BJ (cell line): ENCODE results near the gene PAK4. TPM values are rescaled to one million over a fixed set of nuclear protein-coding genes. Genes with fewer than 3 reads are reported as not detected.
A peak's percentile ranks its signal among the peaks of the same experiment; 100 is the strongest.

ENCODE experiments used
- CTCF ChIA-PET: fragments of 350-600 bp; formaldehyde crosslinking; extraction: SDS; loops from one replicate; lab custom pipeline; 2021; ENCODE audit warnings: antibody characterized with exemption, inconsistent platforms; lab: Yijun Ruan, JAX
- POLR2A ChIA-PET: fragments of 300-600 bp; sonication (Branson Sonifier 250); formaldehyde crosslinking; extraction: SDS; loops from one replicate; lab custom pipeline; 2021; ENCODE audit warnings: antibody characterized with exemption; lab: Charles Lee
- DNase-seq: peaks from one replicate; pipeline ENCODE4 v3.0.0-alpha.2; 2011; ENCODE audit warnings: low read depth
- H3K27me3 ChIP-seq: 2 replicates; pipeline ENCODE4 v1.6.0; 2011; ENCODE audit warnings: low read length; ENCODE audit not compliant: control insufficient read depth, insufficient read depth
- H3K36me3 ChIP-seq: 2 replicates; pipeline ENCODE4 v1.5.1; 2011; ENCODE audit warnings: low read length; ENCODE audit not compliant: control insufficient read depth, insufficient read depth
- H3K4me3 ChIP-seq: 2 replicates; pipeline ENCODE4 v1.5.1; 2011; ENCODE audit warnings: low read depth, mild to moderate bottlenecking, control low read depth, low read length
- polyA plus RNA-seq: library from polyadenylated mRNA; depleted of rRNA; stranded (reverse); fragments of >200 nt; gene quantifications from 2 replicates; pipeline ENCODE4 v1.2.3, GENCODE V29; 2011
- TF ChIP-seq, protein P1 (sequence below): IDR thresholded peaks from 2 replicates; pipeline ENCODE4 v1.5.1; 2011; ENCODE audit warnings: low read depth, mild to moderate bottlenecking, control low read depth, inconsistent platforms, low read length, moderate library complexity; ENCODE audit not compliant: insufficient read depth

PAK4 gene
- polyA plus RNA-seq, 1 experiment: 19.6 TPM

GRCh38 chr19:39104186-39104596 lies 21.4 kb upstream of the PAK4 start:
- no peak for DNase-seq
- TF ChIP-seq, protein P1, sequence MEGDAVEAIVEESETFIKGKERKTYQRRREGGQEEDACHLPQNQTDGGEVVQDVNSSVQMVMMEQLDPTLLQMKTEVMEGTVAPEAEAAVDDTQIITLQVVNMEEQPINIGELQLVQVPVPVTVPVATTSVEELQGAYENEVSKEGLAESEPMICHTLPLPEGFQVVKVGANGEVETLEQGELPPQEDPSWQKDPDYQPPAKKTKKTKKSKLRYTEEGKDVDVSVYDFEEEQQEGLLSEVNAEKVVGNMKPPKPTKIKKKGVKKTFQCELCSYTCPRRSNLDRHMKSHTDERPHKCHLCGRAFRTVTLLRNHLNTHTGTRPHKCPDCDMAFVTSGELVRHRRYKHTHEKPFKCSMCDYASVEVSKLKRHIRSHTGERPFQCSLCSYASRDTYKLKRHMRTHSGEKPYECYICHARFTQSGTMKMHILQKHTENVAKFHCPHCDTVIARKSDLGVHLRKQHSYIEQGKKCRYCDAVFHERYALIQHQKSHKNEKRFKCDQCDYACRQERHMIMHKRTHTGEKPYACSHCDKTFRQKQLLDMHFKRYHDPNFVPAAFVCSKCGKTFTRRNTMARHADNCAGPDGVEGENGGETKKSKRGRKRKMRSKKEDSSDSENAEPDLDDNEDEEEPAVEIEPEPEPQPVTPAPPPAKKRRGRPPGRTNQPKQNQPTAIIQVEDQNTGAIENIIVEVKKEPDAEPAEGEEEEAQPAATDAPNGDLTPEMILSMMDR: no peak
- Histone ChIP-seq H3K27me3 (peaks cover under 1% of the 10 kb centered on the region; the same call in 1 of the 2 replicates), H3K4me3 (no peak overlapping the region), H3K36me3 (no peaks in the 10 kb centered on the region)
- CTCF ChIA-PET: interaction anchor here (1.1 to 1.7 kb wide), 3 partner anchors 8 to 53 kb away, joined by 3 to 4 read pairs (median 4); no protein-coding TSS in a partner anchor
- POLR2A ChIA-PET: no interaction called here

DNA sequence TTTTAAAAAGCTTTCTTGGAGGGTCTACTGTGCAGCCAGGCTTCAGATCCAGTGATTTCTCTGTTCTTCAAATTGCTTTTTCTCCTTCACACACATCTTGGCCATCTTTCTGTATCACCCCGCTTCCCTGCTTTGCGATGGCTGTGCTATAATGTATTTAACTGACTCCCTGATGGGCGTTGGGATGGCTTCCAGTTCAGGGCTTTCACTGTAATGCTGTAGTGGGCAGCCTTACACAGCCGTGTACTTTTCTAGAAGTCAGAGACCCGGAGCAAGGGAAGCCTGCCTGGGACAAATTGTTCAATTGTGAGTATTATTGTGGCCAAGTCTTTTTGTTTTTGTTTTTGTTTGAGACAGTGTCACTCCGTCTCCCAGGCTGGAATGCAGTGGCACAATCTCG lies 19.4 kb upstream of the PAK4 start:
- no peak overlapping the region for H3K4me3 ChIP-seq
- TF ChIP-seq, protein P1: no peak
- ChIA-PET POLR2A (no interaction called here), CTCF (no interaction called here)
- no peaks in the 10 kb centered on the region; the same call in 1 of the 2 replicates for H3K27me3 ChIP-seq
- no peak for DNase-seq
- H3K36me3 ChIP-seq: no peaks in the 10 kb centered on the region

DNA sequence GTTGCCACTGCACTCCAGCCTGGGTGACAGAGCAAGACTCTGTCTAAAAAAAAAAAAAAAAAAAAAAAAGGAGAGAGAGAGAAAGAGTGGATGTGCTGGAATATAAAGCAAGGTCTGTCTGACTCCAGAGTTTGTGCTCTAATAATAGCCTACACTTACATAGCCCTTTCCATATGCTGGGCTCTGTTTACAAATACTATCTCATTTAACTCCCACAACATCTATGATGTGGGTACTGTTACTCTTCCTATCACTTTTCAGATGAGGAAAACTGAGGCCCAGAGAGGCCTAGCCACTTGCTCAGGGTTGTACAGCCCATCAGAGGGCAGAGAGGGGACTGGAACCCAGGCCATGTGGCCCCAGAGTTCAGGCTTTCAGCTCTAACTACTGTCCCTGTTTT lies 15.9 kb upstream of the PAK4 start:
- CTCF ChIA-PET: interaction anchor here (0.6 to 3.5 kb wide), 21 partner anchors 9 to 254 kb away, joined by 3 to 27 read pairs (median 5); partner anchors contain the start of genes GMFG and SYCN
- H3K36me3 ChIP-seq: no peaks in the 10 kb centered on the region
- H3K27me3 ChIP-seq: peaks cover 1% of the 10 kb centered on the region; the same call in 1 of the 2 replicates
- TF ChIP-seq, protein P1: no peak
- H3K4me3 ChIP-seq: no peak overlapping the region
- POLR2A ChIA-PET: no interaction called here
- DNase-seq: no peak

GRCh38 chr19:39110263-39110967 lies 15.2 kb upstream of the PAK4 start:
- CTCF ChIA-PET: interaction anchor here (0.6 to 3.5 kb wide), 25 partner anchors 9 to 441 kb away, joined by 3 to 27 read pairs (median 4); partner anchors contain the start of genes GMFG and SYCN
- POLR2A ChIA-PET: no interaction called here
- Histone ChIP-seq H3K36me3 (no peaks in the 10 kb centered on the region), H3K4me3 (no peak overlapping the region), H3K27me3 (peaks cover 1% of the 10 kb centered on the region; the same call in 1 of the 2 replicates)
- DNase-seq: no peak
- TF ChIP-seq, protein P1: peak; percentile 82

DNA sequence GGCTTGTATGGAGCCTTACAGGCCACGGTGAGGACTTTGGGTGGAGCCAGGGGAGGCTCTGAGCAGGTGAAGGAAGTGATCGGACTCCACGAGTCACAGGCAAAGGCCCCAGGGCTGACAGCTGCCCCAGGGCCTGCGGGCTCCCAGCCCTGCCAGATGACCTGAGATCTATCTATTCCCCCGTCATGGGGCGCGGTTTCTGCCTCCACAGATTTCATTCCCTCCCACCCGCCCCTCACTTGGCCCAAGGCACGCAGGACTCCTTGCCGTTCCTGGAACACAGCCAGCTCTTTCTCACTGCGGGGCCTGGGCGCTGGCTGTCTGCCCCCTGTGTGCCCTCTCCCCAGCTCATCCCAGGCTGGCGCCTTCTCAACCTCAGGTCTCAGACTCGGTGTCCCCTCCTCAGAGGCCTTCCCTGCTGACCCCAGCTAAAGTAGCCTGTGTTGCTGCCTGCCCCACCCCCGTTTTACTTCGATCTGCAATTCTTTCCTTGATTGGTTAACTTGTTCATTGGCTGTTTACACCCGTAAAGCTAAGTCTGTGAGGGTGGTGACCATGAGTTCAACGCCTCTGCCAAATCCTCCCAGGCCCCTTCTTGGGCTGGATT lies 13.9 kb upstream of the PAK4 start:
- TF ChIP-seq, protein P1: no peak
- Histone ChIP-seq H3K27me3 (0 out of 2 replicates have a peak, but pooled peaks cover 1% of the 10 kb centered on the region), H3K36me3 (no peaks in the 10 kb centered on the region), H3K4me3 (no peak overlapping the region)
- DNase-seq: no peak
- POLR2A ChIA-PET: no interaction called here
- CTCF ChIA-PET: interaction anchor here (0.6 to 3.5 kb wide), 10 partner anchors 8 to 300 kb away, joined by 3 to 27 read pairs (median 7); no protein-coding TSS in a partner anchor
